ENCODE measurements around the gene NSUN5.
"Not testable (repeated sequence)": the region's sequence is repeated elsewhere in the genome, so short reads cannot be mapped to it uniquely, and the experiment has no call there.

The NSUN5 gene

DNA sequence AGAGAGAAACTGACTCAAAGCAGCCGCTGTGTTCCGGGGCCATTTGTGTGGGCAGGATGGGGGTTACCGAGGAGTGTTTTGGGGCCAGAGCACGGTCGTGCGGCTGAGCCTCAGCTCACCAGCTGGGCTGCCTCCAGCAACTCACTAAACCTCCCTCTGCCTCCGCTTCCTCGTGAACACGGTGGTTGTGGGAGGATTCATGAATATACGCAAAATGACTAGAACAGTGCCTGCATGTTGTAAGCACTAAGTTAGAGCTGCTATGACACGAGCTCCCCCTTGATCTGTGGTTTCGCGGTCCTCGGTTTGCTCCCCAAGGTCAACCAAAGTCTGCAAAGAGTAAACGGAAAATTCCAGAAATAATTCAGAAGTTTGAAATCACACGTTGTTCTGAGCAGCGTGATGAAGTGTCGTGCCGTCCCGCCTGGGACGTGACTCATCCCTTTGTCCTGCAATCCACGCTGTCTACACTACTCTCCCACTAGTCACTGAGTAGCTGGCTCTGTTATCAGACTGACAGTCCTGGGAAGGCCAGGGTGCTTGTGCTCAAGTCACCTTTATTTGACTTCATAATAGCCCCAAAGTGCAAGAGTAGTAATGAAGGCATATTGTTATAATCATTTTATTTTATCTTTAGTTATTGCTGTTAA lies 41.8 kb downstream of the NSUN5 start:
- not testable (repeated sequence) for DNase-seq

GRCh38 chr7:73262416-73262815 lies 46.2 kb downstream of the NSUN5 start:
- DNase-seq: not testable (repeated sequence)

Measured in activated CD4-positive, alpha-beta T cell treated with anti-CD3 and anti-CD28 coated beads, Interleukin-2, amount 50 U/mL, for 4 hours (primary cell).